Dendritic cell treated with granulocyte-macrophage colony-stimulating factor and Interleukin-4, amounts not matched to agents 40 ng/mL and 50 ng/mL, for 4 days (primary cell): ENCODE measurements around the gene GVQW3.

Source experiments
- H3K27ac Mint-ChIP-seq: one replicate; pipeline ENCODE4 v1.8.0; 2022; ENCODE audit warnings: mild to moderate bottlenecking, mixed read lengths
- H3K27me3 Mint-ChIP-seq: one replicate; pipeline ENCODE4 v1.8.0; 2022; ENCODE audit warnings: mild to moderate bottlenecking, mixed read lengths
- H3K36me3 Mint-ChIP-seq: one replicate; pipeline ENCODE4 v1.8.0; 2022; ENCODE audit warnings: low read depth, mixed read lengths
- H3K4me1 Mint-ChIP-seq: one replicate; pipeline ENCODE4 v1.8.0; 2022; ENCODE audit warnings: low read depth, mixed read lengths
- H3K4me3 Mint-ChIP-seq: one replicate; pipeline ENCODE4 v1.8.0; 2022; ENCODE audit warnings: mild to moderate bottlenecking, moderate library complexity, mixed read lengths
- H3K9me3 Mint-ChIP-seq: one replicate; pipeline ENCODE4 v1.8.0; 2022; ENCODE audit warnings: mixed read lengths
- intact Hi-C: fragments of 100-400 bp; cut with micrococcal nuclease; formaldehyde crosslinking; loops from one replicate; pipeline ENCODE4 v1.15.0; 2022

GVQW3 gene

DNA sequence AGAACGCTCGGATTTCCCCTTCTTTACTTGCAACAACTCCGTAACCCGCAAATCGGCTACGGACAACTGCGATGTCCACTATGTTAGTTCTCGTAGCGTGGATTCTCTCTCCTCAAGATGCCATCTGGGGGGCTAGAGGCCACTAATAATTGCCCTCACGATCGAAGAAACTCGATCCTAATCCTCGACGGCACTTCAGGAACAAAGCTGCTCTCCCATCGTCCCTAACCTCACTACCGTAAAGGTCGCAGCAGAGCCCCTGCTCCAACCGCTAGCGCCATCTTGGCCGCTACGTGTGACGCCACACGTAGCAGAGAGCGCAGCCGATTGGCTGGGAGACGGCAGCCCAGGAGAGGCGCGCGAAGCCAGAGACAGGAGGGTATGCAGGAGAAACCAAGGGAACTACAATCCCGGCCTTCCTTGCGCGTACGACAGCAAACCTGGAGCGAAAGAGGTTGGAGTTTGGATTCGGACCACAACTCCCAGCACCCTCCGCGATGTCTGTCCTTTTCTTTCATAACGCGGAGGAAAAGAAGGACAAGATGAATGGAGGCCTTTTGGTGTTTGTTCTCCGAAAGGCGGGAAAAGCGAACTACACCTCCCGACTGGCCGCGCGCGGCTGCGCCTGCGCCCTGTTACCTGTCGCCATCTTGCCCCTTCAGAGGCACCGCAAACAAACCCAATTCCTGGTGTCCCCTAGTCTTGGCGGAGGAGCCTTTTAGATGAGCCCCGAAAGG lies 63.4 kb downstream of the GVQW3 start, which contains the start of gene EMSY:
Gene EMSY, plus strand, starts transcription at position 635 of the 737 bp plus-strand sequence. CDS start 1,921 bp downstream, outside the sequence.
- Mint-ChIP-seq H3K4me3 (peak within 1 kb of the TSS; percentile 97), H3K4me1 (peaks cover 24% of the 10 kb centered on the region), H3K27ac (peak within 1 kb of the TSS; percentile 98), H3K9me3 (no peaks in the 10 kb centered on the region), H3K36me3 (peaks cover 37% of the 10 kb centered on the region), H3K27me3 (no peaks in the 10 kb centered on the region)
- intact Hi-C loops = loop anchor here (2.0 to 10.0 kb wide), 2 partner anchors 64 to 210 kb away; partner anchors contain the start of genes GVQW3 and THAP12

GRCh38 chr11:76445121-76446084 lies 64.3 kb downstream of the GVQW3 start:
- peaks cover 24% of the 10 kb centered on the region for H3K4me1 Mint-ChIP-seq

DNA sequence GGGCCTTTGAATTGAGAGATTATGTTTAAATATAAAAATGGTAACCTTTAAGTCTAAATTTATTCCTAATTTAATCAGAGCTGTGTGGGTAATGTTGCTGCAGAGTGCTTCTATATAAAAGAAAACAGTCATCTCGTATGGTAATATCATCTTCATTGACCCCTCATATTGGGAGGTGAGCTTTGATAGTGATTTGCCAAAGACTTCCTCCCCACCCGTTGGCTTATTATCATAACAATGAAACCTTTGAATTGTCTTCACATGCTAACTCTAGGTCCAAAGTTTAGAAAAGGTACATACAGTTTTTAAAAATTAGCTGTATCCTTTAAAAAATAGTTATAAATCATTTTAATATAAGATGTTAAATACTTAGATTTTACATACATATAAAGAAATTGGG lies 67.4 kb downstream of the GVQW3 start:
- no peak overlapping the region for H3K27ac Mint-ChIP-seq
- H3K9me3 Mint-ChIP-seq = no peaks in the 10 kb centered on the region
- intact Hi-C loops = loop anchor here (10.0 kb wide), 1 partner anchor 214 kb away; no protein-coding TSS in a partner anchor
- peaks cover 20% of the 10 kb centered on the region for H3K4me1 Mint-ChIP-seq
- no peak overlapping the region for H3K4me3 Mint-ChIP-seq
- peaks cover 71% of the 10 kb centered on the region for H3K36me3 Mint-ChIP-seq
- H3K27me3 Mint-ChIP-seq = no peaks in the 10 kb centered on the region

More at GRCh38 chr11:76445121-76446084, 64.3 kb downstream of the GVQW3 start:
- Mint-ChIP-seq H3K4me3 (peak overlapping the region; percentile 97), H3K36me3 (peaks cover 45% of the 10 kb centered on the region), H3K27ac (peak overlapping the region; percentile 98), H3K9me3 (no peaks in the 10 kb centered on the region), H3K27me3 (no peaks in the 10 kb centered on the region)
- intact Hi-C loops = loop anchor here (2.0 to 10.0 kb wide), 2 partner anchors 65 to 211 kb away; partner anchors contain the start of genes GVQW3 and THAP12

- Mint-ChIP-seq H3K4me3 (no peak overlapping the region), H3K9me3 (no peaks in the 10 kb centered on the region), H3K27ac (no peak overlapping the region), H3K36me3 (peaks cover 68% of the 10 kb centered on the region), H3K27me3 (no peaks in the 10 kb centered on the region), H3K4me1 (peaks cover 4% of the 10 kb centered on the region)
- intact Hi-C loops = no loop called here
Measured at GRCh38 chr11:76453248-76453647, 72.1 kb downstream of the GVQW3 start.

DNA sequence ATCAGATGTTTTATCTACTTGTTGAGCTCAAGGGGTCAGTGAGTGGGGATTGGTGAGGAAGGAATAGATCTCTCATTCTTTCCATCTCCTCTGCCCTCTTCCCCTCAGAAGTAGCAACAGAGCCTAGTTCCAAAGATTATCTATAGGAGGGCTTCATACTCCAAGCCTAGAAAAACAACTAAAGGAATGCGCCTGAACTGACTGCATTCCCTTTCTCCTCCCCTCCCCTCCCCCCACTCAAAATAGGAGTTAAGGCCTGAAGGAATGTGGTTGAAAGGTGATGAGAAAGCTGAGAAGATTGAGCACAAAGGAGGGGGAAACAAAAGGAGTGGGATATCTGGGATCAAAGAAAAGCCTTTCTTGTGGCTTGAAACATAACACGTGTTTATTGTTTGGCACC lies 74.2 kb downstream of the GVQW3 start:
- H3K9me3 Mint-ChIP-seq = no peaks in the 10 kb centered on the region
- intact Hi-C loops = no loop called here
- H3K4me3 Mint-ChIP-seq = no peak overlapping the region
- no peak overlapping the region for H3K27ac Mint-ChIP-seq
- H3K36me3 Mint-ChIP-seq = peaks cover 66% of the 10 kb centered on the region
- peaks cover 4% of the 10 kb centered on the region for H3K4me1 Mint-ChIP-seq
- H3K27me3 Mint-ChIP-seq = no peaks in the 10 kb centered on the region

DNA sequence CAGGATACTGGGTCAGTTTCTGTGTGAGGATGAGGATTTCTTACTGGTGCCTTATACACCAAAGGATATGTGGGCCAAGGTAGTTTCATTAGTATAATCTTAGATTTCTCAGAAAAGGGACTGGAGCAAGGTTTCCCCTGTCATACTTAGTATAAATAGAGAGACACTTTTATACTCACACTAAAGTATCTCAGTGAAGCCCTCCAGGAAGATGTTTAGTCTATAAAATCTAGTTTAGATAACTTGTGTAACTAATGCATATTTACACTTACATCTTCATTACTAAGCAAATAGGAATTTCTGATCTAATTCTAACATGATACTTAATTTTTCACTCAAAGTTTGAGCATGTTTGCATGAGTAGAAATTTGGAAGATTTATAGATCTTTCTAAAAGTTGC lies 74.8 kb downstream of the GVQW3 start:
- Mint-ChIP-seq H3K9me3 (no peaks in the 10 kb centered on the region), H3K36me3 (peaks cover 64% of the 10 kb centered on the region), H3K27me3 (no peaks in the 10 kb centered on the region), H3K4me1 (peaks cover 10% of the 10 kb centered on the region), H3K27ac (no peak overlapping the region), H3K4me3 (no peak overlapping the region)
- intact Hi-C loops = loop anchor here (2.0 kb wide), 1 partner anchor 49 kb away; no protein-coding TSS in a partner anchor

DNA sequence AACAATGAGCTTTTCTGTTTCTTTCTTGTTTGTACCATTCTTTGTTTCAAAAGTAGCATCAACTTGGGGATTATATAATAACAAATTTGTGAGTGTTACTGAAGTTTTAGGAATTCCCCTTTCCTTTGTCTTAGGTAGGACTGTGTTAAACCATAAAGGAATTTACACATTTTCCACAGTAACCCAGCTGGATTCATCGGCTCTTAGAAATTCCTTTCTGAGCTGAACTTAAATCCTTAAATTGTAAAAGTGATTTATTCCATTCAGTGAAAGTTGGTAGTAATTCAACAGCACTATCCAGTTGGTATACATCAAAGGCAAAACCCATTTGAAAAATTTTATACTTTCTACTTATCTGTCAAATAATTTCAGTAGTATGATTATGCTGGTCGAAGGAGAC lies 75.4 kb downstream of the GVQW3 start:
- no peaks in the 10 kb centered on the region for H3K9me3 Mint-ChIP-seq
- H3K4me1 Mint-ChIP-seq = peaks cover 12% of the 10 kb centered on the region
- intact Hi-C loops = loop anchor here (2.0 kb wide), 1 partner anchor 48 kb away; no protein-coding TSS in a partner anchor
- H3K27me3 Mint-ChIP-seq = no peaks in the 10 kb centered on the region
- peaks cover 60% of the 10 kb centered on the region for H3K36me3 Mint-ChIP-seq
- H3K27ac Mint-ChIP-seq = no peak overlapping the region
- H3K4me3 Mint-ChIP-seq = no peak overlapping the region
